IPS DF 4.7 (cell line): Measurements from ENCODE around the gene ZMIZ1.

Experiments
- DNase-seq: peaks from one replicate; pipeline ENCODE4 v3.0.0-alpha.2; 2013; ENCODE audit warnings: low spot score; ENCODE audit errors: extremely low read depth

The ZMIZ1 gene

GRCh38 chr10:79300711-79301110, 231.9 kb downstream of the ZMIZ1 start:
- no peak for DNase-seq

DNA sequence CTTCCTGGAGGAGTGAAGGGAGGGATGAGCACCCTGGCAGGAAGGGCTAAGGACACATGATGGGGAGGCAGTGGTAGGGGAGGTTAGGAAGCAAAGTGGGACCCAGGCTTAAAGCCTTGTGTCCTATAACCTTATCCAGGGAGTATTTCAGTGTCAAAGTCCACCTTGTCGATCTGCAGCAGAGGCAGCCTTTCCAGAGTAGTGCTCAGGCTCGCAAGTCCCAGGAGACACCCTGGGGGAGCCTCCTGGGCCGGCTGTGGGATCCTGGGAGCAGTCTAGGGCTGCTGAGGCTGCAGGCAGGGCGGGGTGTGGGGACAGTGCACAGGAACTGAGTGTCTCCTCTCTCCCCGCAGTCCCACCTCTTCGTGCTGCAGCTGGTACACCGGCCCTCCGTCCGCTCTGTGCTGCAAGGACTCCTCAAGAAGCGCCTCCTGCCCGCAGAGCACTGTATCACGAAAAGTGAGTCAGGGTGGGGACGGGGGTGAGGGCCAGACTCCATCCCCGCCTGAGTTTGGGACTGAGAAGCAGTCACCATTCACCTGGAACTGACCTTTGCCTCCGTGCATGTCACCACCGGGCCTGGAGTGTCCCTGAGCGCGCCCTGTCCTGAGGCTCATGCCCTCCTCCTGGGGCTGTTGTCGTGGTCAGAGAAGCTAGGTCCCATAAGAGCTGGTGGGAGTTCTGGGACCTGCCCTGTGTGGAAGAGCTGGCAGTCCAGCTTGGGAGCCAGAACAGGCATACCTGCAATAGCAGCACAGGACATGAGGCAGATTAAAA, 233.2 kb downstream of the ZMIZ1 start:
- DNase-seq = no peak

DNA sequence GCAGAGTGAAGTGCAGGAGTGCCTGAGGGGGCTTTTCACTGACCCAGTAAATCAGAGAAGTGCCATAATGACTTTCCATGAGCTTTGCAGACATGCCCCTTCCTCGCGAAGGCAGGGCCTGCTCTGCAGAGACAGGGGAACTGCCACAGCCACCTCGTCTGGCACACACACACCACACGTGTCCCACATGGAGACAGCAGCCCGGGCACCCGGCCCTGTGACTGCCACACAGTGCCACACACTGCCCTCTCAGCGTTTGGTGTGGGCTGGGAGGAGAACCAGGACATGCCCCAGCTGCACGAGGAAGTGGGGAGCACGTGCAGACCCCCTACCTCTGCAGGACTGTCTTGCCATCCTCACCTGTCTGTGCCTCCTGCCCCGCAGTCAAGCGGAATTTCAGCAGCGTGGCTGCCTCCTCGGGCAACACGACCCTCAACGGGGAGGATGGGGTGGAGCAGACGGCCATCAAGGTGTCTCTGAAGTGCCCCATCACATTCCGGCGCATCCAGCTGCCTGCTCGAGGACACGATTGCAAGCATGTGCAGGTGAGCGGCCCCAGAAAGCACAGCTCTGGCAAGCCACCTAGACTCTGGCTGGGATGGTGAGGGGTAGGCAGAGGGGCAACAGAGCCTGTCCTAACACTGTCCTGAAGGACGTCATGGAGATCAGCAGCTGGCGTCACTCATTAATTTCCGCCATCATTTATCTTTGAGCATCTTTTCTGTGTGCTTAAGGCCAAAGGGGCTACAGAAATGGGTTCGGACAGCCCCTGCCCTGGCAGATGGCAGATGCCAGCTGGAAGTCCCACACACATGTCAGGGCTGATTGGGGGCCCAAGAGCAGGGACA, 235.1 kb downstream of the ZMIZ1 start:
- DNase-seq = no peak

- no peak for DNase-seq
These were observed 235.8 kb downstream of the ZMIZ1 start for GRCh38 chr10:79304479-79305087.

GRCh38 chr10:79305515-79305914, 236.7 kb downstream of the ZMIZ1 start:
- DNase-seq = no peak

DNA sequence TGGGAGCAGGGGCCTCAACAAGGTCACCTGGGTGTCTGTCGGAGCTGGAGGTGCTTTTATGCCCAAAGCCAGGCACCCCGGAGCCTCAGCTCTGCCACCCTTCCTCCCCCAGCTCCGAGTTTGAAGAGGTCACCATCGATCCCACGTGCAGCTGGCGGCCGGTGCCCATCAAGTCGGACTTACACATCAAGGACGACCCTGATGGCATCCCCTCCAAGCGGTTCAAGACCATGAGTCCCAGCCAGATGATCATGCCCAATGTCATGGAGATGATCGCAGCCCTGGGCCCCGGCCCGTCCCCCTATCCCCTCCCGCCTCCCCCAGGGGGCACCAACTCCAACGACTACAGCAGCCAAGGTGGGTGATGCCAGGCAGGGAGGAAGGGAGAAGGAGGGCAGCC, 237.2 kb downstream of the ZMIZ1 start:
- no peak for DNase-seq

DNA sequence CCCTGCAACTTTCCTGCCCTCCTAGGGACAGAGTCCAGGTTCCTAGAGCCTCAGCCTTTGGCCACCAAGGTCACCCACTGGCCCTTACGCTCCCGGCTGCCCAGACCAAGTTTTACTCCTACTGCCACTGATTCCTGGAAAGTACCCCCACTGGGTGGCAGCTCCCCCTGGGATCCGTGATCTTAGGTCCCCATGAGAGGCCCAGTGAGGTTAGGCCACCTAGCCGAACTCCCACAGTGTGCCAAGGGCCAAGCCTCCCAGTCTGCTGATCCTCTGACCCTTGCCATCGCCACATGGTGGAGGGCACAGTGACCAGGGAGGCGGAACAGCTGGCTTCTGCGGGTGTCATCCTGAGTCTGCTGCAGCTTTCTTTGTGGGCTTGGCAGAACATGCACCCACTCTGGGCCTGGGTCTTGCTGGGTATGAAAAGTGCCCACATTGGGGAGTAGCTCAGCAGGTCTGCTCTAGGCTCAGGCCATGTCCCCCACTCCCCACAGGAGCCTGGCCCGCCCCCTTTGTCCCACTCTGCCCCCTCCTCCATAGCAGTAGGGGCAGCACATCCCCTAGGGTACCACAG, 238.0 kb downstream of the ZMIZ1 start:
- no peak for DNase-seq

DNA sequence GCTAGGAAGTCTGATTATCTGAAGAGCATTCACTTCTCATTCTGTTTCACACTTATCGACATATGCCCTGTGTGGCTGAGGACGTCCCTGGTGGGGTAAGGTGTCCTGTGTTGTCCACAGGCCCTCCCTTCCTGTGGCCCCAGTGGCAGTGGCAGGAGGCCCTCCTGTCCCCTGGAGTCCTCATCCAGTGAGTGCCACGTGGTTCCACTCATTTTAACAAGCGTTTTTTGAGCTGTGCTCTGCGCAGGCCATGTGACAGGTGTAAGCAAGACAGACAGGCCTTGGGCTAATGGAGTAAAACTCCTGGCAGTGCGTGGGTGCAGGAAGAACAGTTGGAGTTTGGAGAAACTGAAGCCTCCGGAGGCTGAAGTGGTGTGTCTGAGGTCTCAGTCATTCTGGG, 239.2 kb downstream of the ZMIZ1 start:
- no peak for DNase-seq

DNA sequence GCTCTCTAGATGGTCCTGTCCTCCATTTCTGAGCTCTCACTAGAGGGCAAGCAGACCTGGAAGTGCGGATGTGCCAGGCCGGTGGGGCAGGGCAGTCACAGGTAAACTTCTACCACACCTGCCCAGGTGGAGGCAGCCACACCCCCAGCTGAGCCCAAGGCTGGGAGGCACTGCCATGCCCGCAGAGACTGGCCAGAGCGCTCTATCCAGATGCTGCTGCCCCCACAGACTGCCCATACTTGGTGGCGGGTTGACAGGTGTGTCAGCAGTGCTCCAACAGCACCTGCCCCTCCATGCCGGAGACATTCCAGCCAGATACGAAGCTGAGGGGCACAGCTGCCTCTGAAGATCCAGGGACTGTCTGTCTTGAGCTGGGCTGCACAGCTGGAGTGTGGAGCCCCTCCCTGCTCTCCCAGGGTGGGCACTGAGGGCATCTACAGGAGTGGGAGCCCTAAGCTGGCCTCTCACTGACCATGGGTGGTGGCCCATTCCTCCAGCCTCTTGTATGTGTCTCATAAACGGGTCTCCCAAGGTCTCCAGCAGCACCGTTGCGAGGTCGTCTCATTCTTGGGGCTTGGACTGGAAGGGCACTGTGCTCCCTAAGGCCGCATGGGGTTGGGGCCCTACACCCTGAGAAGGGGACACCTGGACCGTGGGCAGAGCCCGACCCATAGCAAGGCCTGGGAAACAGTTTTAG, 240.4 kb downstream of the ZMIZ1 start:
- no peak for DNase-seq

GRCh38 chr10:79310200-79310865, 241.6 kb downstream of the ZMIZ1 start:
- no peak for DNase-seq

GRCh38 chr10:79310911-79311573, 242.3 kb downstream of the ZMIZ1 start:
- no peak for DNase-seq

- DNase-seq = no peak
These were observed 243.0 kb downstream of the ZMIZ1 start for GRCh38 chr10:79311581-79312407.

- DNase-seq = no peak
These were observed 243.9 kb downstream of the ZMIZ1 start for GRCh38 chr10:79312601-79313187.

- no peak for DNase-seq
These were observed 244.6 kb downstream of the ZMIZ1 start for GRCh38 chr10:79313320-79313719.

DNA sequence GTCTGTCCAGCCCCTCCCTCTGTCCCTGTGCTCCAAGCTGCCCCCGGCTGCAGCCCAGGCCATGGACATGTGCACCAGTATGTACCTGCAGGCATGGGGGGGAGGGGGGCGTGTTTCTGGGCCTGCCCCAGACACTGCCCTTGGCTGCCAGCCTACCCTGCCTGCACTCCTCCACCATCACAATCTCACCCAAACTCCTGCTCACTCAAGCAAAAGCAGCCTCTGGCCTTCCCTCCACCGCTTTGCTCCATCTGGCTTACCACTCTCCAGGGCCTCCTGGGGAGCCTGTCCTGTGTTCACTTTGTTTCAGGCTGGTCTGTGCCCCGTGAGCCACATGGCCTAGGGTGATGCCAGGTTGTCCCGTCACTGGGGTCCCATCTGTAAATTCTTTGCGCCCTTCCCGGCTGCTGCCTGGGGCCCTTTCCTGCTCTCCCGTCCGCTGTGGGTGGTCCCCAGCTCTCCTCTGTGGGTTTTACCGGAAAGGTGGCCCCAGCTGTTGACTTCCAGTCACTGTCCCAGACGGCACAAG, 245.2 kb downstream of the ZMIZ1 start:
- DNase-seq = no peak

GRCh38 chr10:79314761-79315601, 246.2 kb downstream of the ZMIZ1 start:
- DNase-seq = no peak

DNA sequence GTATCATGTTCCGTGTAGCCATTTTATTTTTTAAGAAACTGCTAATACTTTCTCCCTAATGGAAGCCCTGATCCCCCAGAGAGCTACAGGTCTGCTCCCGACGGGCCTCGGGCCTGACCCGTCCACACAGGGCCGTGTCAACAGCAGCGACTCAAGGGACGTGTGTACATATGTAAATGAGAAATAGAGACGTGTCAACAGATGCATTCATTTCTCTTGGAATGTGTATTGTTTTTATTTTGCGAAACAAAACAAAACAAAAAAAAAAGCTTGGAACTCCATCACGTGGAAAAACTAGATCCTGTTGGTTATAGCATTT, 246.8 kb downstream of the ZMIZ1 start:
- DNase-seq = no peak
